ENCODE data around the gene CRLF3. TPM values are rescaled to one million over a fixed set of nuclear protein-coding genes. Genes with fewer than 3 reads are reported as not detected.

Gene CRLF3, protein sequence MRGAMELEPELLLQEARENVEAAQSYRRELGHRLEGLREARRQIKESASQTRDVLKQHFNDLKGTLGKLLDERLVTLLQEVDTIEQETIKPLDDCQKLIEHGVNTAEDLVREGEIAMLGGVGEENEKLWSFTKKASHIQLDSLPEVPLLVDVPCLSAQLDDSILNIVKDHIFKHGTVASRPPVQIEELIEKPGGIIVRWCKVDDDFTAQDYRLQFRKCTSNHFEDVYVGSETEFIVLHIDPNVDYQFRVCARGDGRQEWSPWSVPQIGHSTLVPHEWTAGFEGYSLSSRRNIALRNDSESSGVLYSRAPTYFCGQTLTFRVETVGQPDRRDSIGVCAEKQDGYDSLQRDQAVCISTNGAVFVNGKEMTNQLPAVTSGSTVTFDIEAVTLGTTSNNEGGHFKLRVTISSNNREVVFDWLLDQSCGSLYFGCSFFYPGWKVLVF
- 7.9 and 8.7 TPM in 2 replicates for total RNA-seq

GRCh38 chr17:30824356-30825145 is at the start of gene CRLF3:
Gene CRLF3 (minus strand): TSS chr17:30824692. CDS start chr17:30824651, 41 bp downstream.

GRCh38 chr17:30831663-30832437 is 7.4 kb upstream of the CRLF3 start, which contains the start of gene ATAD5:
Gene ATAD5 (plus strand): TSS chr17:30831966. CDS start chr17:30832348, 382 bp downstream.

Other genes with a start within 250 kb of the CRLF3 start
- 0.36 and 1.5 TPM in 2 replicates for gene ATAD5, start 7.3 kb upstream of the CRLF3 start, total RNA-seq
- gene TEFM, start 81.5 kb upstream of the CRLF3 start, total RNA-seq, result 7.0 and 18.3 TPM in 2 replicates
- 0.49 and 0.54 TPM in 2 replicates for gene ADAP2, start 97.3 kb upstream of the CRLF3 start, total RNA-seq
- 11.7 and 12.5 TPM in 2 replicates for gene RNF135, start 146.3 kb upstream of the CRLF3 start, total RNA-seq